NCI-H146 treated with DMSO at 0.1 percent for 48 hours (cell line): ENCODE results near the gene ZNF516.

Experiments used
- DNase-seq: peaks from one replicate; lab custom pipeline; 2025; ENCODE audit not compliant: unreplicated experiment; lab: John Stamatoyannopoulos, UW

The ZNF516 gene

DNA sequence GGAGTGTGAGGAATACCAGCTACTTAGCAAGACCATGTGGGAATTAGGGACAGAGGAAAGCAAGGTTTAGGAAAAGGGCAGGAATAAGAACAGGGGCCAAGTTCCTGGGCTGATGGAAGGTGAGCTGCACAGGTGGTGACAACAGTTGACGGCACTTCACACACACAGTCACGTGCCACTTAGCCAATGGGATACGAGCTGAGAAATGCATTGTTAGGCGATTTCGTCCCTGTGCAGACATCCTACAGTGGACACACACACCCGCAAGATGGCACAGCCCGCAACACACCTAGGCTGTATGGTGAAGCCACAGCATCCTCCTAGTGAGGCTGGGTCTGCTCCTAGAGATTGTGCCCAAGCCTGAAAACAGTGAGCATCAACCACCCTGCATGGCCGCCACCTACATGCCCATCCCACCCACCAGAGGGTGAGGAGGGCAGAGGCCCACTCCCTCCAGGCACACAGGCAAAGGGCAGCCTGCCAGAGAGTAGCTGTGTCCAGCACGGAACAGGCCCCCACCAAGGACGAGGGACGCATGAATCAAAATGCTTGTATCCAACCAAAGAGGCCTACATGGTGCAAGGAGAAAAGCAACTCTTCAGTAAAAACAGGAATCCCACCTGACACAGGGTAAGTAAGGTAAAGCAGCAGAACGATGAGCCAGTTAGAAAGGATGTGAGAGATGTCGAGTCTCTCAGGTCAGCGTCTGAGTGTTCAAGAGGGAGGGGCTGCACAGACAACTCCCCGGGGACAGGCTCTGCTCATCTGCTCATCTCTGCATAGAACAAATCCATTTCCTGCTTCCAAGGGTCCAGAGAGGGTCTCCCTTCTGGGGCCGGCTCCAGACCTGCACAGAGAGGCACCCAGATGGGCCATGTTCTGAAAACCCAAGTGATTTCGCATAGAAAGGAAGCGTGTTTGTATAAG is 51.3 kb downstream of the ZNF516 start:
- DNase-seq: no peak

GRCh38 chr18:76442413-76443171 is 52.5 kb downstream of the ZNF516 start:
- no peak for DNase-seq

- no peak for DNase-seq
Observed at GRCh38 chr18:76441668-76442412, 53.2 kb downstream of the ZNF516 start.

- no peak for DNase-seq
Observed at GRCh38 chr18:76441002-76441667, 53.9 kb downstream of the ZNF516 start.

DNA sequence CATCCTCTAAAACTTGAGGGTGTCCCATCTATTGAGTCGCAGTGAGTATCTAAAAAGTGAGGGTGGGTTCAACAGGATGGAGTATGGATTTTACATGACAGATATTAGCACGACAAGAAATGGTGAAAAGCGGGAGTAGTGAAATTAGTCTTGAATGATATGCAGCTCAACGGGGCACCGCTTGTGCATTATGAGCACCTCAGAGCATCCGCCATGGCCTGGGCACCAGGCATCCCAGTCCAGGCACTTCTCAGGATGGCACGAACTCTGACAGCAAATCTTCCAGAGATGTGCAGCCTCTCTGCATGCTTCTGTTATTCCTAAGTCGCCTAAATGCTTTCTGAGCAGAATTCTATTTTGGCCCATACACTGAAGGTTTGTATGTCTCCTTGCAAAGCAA is 57.1 kb downstream of the ZNF516 start:
- DNase-seq: no peak

GRCh38 chr18:76437011-76437410 is 58.0 kb downstream of the ZNF516 start:
- DNase-seq: no peak

- no peak for DNase-seq
Observed at GRCh38 chr18:76436342-76436741, 58.7 kb downstream of the ZNF516 start.

DNA sequence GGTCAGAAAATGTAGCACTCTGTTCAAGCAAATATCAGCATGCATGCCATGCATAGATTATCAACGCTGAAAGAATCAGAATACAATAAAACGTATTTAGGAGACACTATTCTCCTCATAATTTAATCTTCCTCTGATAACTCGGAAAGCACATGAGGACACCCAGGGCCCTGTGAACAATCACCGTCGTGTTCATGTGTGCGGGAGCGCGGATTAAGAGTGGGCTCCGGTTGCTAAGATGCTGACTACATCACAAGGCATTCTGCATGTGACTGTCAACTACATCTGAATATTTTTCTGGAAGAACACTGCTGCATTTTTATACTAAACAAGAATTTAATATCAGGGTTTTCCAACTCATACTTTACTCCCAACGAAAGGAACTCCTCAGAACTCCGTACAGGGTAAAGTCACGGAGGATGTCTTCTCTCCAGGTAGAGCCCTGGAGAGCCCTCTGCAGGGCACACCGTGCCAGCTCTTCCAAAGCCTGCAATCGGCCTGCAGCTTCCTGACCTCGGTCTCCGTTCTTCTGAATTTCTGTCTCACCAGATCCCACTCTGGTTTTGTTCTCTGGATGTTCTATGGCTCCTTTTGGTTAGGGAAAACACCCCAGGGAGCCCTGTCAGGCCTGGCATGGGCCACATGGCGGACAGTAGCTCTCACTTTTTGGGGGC is 59.6 kb downstream of the ZNF516 start:
- DNase-seq: no peak

DNA sequence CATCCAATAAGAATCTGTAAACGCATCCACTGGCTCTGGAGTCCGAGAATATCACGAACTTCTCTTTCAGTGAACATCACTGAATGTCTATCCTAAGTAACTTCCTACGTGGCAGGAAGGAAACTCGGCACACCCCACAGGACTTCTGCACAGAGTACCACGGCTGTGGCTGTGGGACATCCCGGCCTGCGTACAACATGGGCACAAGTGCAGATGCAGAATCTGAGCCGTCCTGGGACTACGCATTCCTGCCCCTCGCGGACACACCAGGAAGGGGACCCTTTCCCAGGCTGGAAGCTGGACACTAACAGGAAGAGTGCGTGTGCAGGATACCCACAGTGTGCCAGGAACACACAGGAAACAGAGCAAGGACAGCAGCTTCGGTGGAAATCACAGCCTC is 60.6 kb downstream of the ZNF516 start:
- no peak for DNase-seq

DNA sequence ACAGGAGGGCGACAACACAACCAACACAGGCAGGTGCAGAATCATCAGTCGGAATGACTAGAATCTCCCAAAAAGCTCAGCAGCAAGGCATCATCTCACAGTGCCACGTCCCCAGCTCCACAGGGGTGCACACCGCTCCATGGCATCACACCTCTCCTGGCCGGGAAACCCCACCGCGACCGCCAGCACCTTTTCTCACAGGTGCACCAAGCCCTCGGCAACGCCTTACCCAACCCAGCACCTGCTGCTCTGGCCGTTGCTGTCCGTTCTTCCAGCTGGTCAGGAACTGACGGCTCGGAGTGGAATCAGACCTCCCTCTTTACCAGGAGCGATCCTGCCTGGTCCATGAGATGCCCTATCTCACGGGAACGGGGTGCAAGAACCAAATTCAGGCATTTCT is 61.3 kb downstream of the ZNF516 start:
- DNase-seq: no peak

GRCh38 chr18:76432970-76433767 is 61.9 kb downstream of the ZNF516 start:
- no peak for DNase-seq

DNA sequence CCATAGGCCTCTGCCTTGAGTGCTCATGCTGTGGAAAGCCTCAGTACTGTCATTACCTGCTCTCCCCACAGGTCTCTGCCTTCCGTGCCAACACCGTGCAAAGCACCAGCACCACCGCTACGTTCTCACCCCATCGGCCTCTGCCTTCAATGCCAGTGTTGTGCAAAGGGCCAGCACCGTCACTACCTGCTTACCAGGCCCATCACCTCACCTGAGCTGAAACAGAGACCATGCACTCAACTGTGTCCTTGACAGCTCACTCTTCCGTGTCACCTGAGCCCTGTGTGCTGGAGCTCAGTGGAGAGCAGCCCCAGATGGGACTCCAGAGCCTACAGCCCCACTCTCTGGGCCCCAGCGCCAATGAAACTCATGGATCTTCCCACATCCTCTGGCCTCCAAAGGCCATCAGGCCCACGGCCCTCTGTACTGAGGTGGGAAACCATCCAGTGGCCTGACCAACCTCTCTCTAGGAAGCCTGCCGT is 62.7 kb downstream of the ZNF516 start:
- DNase-seq: no peak

- DNase-seq: no peak
Observed at GRCh38 chr18:76431437-76432273, 63.4 kb downstream of the ZNF516 start.

- DNase-seq: no peak
Observed at GRCh38 chr18:76430636-76431035, 64.4 kb downstream of the ZNF516 start.

DNA sequence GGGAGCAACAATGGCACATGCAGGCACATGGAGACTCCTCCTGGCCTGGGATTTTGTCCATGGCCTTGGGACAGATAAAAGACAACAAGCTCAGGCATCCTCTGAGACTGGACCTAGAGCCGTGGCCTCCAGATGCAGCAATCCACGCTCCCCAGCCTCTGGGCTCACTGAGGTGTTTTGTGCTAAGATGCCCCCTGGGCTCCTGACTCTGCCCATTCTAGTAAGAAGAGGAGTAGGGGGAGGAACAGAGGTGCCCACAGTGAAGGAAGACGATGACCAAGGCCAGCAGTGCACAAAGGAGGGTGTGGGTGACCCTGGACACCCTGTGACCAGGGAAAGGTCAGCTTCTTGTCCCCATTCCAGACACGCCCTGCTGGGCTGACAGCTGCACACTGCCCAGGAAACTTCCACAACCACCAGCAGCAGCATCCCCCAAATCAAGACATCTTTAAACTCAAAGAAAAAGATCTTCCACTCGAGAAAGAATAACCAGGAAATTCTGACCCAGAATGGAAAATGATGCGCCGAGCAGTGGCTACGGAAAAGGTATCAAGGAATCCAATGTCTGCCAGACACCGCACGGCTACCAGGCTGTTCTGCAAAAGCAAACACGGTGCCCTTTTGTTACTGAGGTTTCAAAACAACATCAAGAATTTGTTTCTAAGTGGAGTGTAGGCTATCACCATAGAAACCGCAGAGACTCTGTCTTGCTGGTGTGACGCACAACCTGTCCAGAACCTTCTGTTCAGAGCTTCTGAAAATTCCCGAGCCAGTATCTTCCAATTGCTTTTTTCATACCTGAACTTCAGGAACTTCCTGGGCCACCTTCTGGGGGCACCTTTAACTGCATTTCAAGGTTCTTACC is 65.5 kb downstream of the ZNF516 start:
- DNase-seq: no peak

- DNase-seq: no peak
Observed at GRCh38 chr18:76428396-76429261, 66.4 kb downstream of the ZNF516 start.
